GM10847 (cell line): ENCODE data around the gene LRSAM1.

Source experiments
- POLR2A ChIP-seq: IDR thresholded peaks from 2 replicates; pipeline ENCODE4 v1.6.1; 2011; ENCODE audit not compliant: insufficient read length; ENCODE audit errors: extremely low read depth

Gene LRSAM1

DNA sequence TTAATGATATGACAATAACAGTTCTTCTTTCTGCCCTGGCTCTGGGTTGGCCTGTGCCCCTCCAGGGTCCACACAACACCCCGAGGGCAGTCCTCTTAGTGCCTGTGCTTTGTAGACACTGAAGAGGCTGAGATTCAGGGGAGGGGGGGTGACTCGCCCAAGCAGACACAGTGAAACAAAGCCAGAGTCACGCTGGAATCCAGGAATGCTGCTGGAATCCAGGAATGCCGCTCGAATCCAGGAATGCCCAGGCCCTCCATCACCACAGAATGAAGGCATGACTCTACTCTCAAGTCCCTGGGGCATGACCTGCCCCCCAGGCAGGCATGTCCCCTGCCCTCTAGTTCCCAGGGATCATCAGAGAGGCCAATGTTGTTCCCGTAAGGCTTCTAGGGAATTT lies 73.1 kb downstream of the LRSAM1 start:
- TF ChIP-seq POLR2A = no peak

GRCh38 chr9:127525401-127526188 lies 74.3 kb downstream of the LRSAM1 start:
- no peak for TF ChIP-seq POLR2A

DNA sequence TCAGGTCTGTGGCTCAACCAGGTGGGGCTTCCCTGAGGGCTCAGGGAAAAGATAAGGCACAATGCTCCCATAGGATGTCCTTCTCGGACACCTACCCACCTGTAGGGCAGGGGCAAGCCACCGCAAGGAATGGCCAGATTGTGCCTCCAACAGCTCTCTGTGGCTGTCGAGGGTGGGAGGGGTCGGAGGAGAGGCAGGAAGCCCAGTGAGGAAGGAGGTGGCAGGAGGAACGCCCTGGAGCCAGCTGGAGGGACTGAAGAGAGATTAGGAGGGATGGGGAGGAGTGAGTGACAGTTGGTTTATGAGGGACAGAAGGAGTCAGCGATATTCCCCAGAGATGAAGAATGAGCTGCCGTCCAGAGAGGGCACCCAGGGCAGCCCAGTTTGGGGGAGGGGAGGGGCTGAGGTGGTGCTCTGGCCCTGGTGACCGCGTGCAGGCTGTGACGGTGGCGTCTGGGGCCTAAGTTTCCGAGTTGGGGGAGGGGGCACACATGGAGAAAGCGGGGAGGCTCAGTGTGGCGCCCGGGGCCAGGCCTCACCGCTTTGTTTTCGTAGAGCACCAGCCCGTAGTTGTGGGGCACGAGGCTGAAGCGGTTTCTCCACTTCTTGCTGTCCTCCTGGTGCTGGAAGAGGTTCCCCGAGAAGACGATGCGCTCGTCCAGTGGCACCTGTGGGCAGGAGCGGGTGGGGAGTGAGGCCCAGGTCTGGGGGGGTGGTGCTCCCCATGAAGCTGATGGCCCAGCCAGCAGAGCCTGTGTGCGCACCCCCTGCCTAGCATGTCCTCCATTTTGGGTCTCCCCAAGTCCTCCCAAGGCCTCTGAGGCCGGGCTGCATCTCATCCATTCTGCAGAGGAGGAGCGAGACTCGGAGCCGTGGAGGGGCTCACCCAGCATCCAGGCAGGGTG lies 75.6 kb downstream of the LRSAM1 start:
- TF ChIP-seq POLR2A = no peak

GRCh38 chr9:127527560-127528268 lies 76.4 kb downstream of the LRSAM1 start:
- TF ChIP-seq POLR2A = no peak

GRCh38 chr9:127528422-127529251 lies 77.3 kb downstream of the LRSAM1 start:
- no peak for TF ChIP-seq POLR2A

DNA sequence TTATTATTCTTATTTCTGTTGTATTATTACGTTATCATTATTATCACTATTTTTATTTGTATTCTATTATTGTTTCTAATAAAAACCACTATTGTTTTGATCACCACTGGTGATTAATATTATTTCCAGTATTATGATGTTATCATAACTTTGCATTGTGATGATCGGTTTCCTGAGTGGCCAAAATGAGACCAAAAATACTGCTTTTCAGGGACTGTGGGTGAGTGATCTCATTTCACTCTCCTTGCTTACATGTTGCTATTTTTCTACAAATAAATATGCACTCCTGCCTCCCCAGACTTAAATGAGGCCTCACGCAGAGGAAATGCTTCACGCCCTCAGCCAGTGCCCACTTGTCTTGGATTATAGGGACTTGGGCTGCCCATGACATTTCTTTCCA lies 78.4 kb downstream of the LRSAM1 start:
- TF ChIP-seq POLR2A = no peak

DNA sequence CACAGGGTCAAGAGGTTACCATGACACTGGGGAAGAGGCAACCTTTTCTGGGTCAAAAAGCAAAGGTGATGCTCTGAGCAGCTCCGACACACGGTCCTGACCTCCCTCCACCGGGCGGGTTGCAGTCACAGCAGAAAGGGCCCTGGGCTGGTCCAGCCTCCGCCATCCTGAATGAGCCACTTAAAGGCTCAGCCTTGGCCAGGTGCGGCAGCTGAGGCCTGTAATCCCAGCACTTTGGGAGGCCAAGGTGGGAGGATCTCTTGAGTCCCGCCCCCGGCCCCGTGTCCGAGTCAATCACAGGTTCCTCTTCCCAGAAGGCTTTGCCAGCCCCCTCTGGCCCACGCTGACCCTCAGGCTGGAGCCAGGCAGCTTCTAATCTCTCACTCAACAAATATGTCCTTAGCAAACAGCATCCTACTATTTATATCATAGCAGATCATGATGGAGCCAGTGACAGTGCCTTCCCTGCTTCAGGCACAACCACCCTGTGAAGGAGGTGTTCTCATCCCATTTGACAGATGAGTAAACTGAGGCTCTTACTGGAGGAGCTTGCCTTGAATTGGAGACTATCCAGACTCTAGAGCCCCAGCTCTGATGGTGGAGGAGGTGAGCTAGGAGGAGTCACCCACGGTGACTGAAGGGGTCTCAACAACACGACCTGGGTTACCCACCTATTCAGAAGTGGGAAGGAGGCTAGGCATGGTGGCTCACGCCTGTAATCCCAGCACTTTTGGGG lies 79.1 kb downstream of the LRSAM1 start:
- TF ChIP-seq POLR2A = no peak

DNA sequence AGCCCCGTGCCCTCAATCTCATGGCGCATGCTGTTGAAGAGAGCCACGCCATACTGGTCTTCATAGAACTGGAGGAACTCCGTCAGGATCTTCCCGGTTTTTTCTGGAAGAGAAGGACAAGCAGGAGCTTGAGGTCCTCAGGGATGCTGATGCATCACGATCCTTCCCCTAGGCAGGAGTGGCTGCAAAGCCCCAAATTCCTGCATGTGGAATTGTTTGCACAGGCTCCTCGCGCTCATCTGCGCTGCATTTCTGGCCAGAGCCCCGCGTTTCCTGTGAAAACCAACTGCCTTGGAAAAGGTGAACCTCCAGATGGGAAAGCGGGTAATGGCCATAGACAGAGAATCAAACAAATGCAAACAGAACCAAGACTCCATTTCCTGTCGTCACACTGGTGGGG lies 80.4 kb downstream of the LRSAM1 start:
- TF ChIP-seq POLR2A = no peak

DNA sequence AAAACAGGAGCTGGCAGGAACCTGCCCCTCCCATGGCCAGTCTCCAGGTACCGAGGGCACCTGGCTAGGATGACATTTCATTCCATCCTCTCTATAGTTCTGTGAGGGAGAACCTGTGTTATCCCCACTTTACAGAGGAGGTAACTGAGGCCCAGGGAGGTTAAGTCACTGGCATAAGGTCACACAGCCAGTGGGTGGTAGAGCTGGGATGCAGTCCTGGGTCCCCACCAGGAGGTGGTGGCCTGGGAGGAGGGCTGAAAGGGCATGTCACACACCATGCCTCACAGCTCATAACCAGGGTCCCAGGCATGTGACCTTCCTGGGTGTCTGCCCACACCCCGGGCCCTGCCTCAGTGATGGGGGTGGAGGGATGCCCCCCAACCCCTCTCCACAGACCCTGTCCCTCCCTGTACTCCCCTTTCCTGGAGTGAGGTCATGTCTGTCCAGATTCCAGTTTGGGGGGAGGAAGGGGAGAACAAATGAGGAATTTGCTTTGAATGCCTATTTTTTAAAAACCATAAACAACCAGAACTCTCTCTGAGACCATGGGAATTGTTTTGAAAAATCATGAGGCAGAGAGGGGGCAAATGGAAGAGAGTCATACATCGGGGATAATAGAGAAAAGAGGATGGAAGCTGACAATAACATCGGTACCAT lies 83.1 kb downstream of the LRSAM1 start:
- no peak for TF ChIP-seq POLR2A

GRCh38 chr9:127534931-127535330 lies 83.6 kb downstream of the LRSAM1 start:
- TF ChIP-seq POLR2A = no peak

- no peak for TF ChIP-seq POLR2A
These were observed 84.1 kb downstream of the LRSAM1 start for GRCh38 chr9:127535396-127535795.

GRCh38 chr9:127535834-127536233 lies 84.5 kb downstream of the LRSAM1 start:
- no peak for TF ChIP-seq POLR2A

GRCh38 chr9:127536499-127536898 lies 85.2 kb downstream of the LRSAM1 start:
- no peak for TF ChIP-seq POLR2A

DNA sequence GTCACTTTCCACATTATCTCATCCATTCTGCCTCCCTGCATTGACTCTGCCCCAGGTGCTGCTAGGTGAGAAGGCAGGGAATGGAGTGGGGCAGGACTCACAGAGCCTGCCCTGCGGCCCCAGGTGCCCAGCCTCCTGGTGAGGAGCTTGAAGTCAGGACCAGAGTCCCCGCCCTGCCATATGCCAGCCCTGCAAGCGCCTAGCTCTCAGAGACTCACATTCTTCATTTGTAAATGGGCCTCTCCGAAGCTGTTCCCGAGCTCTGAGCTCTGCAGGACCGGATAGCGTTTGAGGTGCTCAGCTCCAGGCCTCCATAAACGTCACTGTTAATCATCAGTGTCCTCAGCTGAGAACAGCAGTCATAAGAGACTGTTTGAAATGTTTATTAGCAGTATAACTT lies 85.7 kb downstream of the LRSAM1 start:
- TF ChIP-seq POLR2A = no peak
